ENCODE results near the gene DSCAML1. TPM values are rescaled to one million over a fixed set of nuclear protein-coding genes. Genes with fewer than 3 reads are reported as not detected.

Gene DSCAML1
- total and polyA plus RNA-seq, 2 of the 8 experiments (the other 6 are each of a cell fraction or from before 2014, with no cell fraction given) = 0.19 to 0.24 TPM

DNA sequence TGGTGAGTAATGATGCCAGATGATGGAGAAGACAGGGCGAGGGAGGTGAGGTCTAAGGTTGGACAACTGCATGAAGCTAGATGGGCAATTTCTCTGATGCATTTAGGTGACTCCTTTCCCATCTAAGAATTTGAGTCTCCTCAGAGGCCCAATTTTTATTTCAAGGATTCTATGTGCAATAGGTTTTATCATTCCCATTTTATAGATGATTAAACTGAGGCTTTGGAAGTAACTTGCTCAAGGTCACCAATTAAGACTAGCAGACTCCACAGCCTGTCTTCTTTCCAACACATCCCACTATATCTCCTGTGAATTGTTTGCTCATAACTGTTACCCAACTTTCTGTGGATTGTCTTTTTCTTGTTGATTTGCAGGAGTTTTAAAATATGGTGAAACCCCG is 28.5 kb downstream of the DSCAML1 start:
- ChIA-PET CTCF (ENCODE audit: partially characterized antibody) (interaction anchor here (1.7 kb wide), 1 partner anchor 342 kb away, joined by 5 read pairs; no protein-coding TSS in a partner anchor), POLR2A (ENCODE audit: partially characterized antibody) (no interaction called here)
- Histone ChIP-seq H3K9ac (replicated peaks in 1 of 4; ENCODE audit: extremely low read depth in 1 of 4, low read depth in 3 of 4, low read length in 3 of 4) (no peak overlapping the region), H4K5ac (ENCODE audit: insufficient read length, low read depth, low read length) (no peak overlapping the region), H3K23me2 (ENCODE audit: low read depth, low read length) (no peaks in the 10 kb centered on the region), H4K91ac (replicated peaks; ENCODE audit: insufficient read length, low read length) (no peak overlapping the region), H3K4me3 (ENCODE audit: extremely low read depth in 1 of 4, insufficient read depth in 2 of 4, low read depth in 3 of 4, low read length in 4 of 4) (no peak overlapping the region), H2BK15ac (ENCODE audit: low read length) (no peak overlapping the region), H3K4ac (replicated peaks; ENCODE audit: insufficient read length, low read depth, low read length) (no peak overlapping the region), H2BK5ac (ENCODE audit: low read depth, low read length) (no peak overlapping the region), H3K4me1 (replicated peaks in 1 of 4; ENCODE audit: control insufficient read depth in 3 of 4, insufficient read depth in 4 of 4, low read length in 3 of 4) (no peaks in the 10 kb centered on the region), H3K79me2 (ENCODE audit: control insufficient read depth in 1 of 2, insufficient read depth in 2 of 2, low read length in 2 of 2) (no peaks in the 10 kb centered on the region), H2BK120ac (replicated peaks; ENCODE audit: low read depth, low read length) (no peak overlapping the region), H3K23ac (ENCODE audit: insufficient read length) (no peak overlapping the region), H2AK5ac (ENCODE audit: low read depth, low read length) (no peak overlapping the region), H4K8ac (ENCODE audit: extremely low read depth, insufficient read depth, low read length) (no peak overlapping the region), H3K27me3 (replicated peaks in 1 of 4; ENCODE audit: control insufficient read depth in 3 of 4, extremely low read depth in 1 of 4, insufficient read depth in 3 of 4, low read length in 3 of 4) (no peaks in the 10 kb centered on the region), H2AFZ (ENCODE audit: low read length) (no peak overlapping the region), H3K27ac (ENCODE audit: low read depth, low read length) (no peak overlapping the region), H3K36me3 (ENCODE audit: control insufficient read depth in 2 of 4, insufficient read depth in 4 of 4, low read length in 3 of 4) (no peaks in the 10 kb centered on the region), H3K4me2 (ENCODE audit: insufficient read depth in 1 of 2, low read depth in 2 of 2, low read length in 2 of 2) (no peak overlapping the region), H3K9me3 (ENCODE audit: insufficient read depth in 2 of 2, low read depth in 1 of 2, low read length in 1 of 2) (no peaks in the 10 kb centered on the region), H3K14ac (ENCODE audit: insufficient read length) (no peak overlapping the region), H4K20me1 (replicated peaks in 1 of 2; ENCODE audit: control insufficient read depth in 1 of 2, insufficient read depth in 2 of 2, low read length in 2 of 2) (no peaks in the 10 kb centered on the region), H3K79me1 (ENCODE audit: low read depth, low read length) (no peaks in the 10 kb centered on the region), H3K56ac (replicated peaks; ENCODE audit: insufficient read length, low read depth, low read length) (no peak overlapping the region), H2BK12ac (ENCODE audit: low read depth, low read length) (no peak overlapping the region), H2BK20ac (ENCODE audit: low read length) (no peak overlapping the region), H3K18ac (ENCODE audit: extremely low read depth, low read length) (no peak overlapping the region)
- FAIRE-seq (no peak), DNase-seq (ENCODE audit: low read depth in 1 of 2, low spot score in 2 of 2) (no peak)
- WGBS, 2 experiments (ENCODE audit: extremely low coverage in 1 of 2, insufficient coverage in 1 of 2, insufficient read length in 1 of 2, insufficient replicate concordance in 2 of 2, low coverage in 1 of 2, low lambda C conversion rate in 2 of 2, missing lambda C conversion rate in 1 of 2) = 81% methylated on average over 2 of the region's 2 CpGs; no CpG with 5 or more reads in 1 of the 2 experiments
- no peak for TF ChIP-seq CBX8 (IDR thresholded peaks at IDR 0.05; ENCODE audit: borderline replicate concordance, low read depth, low read length)

Data from H1 (cell line).